Measurements from ENCODE around the gene MOCS3. TPM values are rescaled to one million over a fixed set of nuclear protein-coding genes. Genes with fewer than 3 reads are reported as not detected.

The MOCS3 gene
- total RNA-seq, 2 experiments from 2014 or later = 2.7 to 3.0 TPM

- intact Hi-C loops (cut with DNase I, micrococcal nuclease) = loop anchor here (1.0 to 10.0 kb wide), 6 partner anchors 27 to 1216 kb away; partner anchors contain the start of genes DPM1 (in 2 of the 2), MOCS3 (in 2 of the 2), B4GALT5 (in 1 of the 2) and CEBPB (in 1 of the 2)
- DNase-seq (peak in 3 of 14 experiments; percentile 73 to 93 (median 90)), ATAC-seq (ENCODE audit: poor library complexity) (peak; percentile 37)
- Histone ChIP-seq H3K9me3 (ENCODE audit: control insufficient read depth in 1 of 2, insufficient read depth in 1 of 2, low read length in 2 of 2) (no peaks in the 10 kb centered on the region), H3K4me3 (ENCODE audit: low read length) (peak overlapping the region; percentile 71), H3K27ac (ENCODE audit: low read depth in 1 of 2, low read length in 2 of 2) (peak overlapping the region; percentile 100), H3K4me1 (ENCODE audit: insufficient read depth, low read length) (peaks cover 28% of the 10 kb centered on the region), H3K36me3 (ENCODE audit: insufficient read depth, low read length) (peaks cover 27% of the 10 kb centered on the region), H3K27me3 (ENCODE audit: control insufficient read depth in 1 of 2, insufficient read depth in 2 of 2, low read length in 2 of 2) (no peaks in the 10 kb centered on the region)
- Mint-ChIP-seq H3K36me3 (ENCODE audit: low read depth) (peaks cover 77% of the 10 kb centered on the region), H3K27ac (peak overlapping the region; percentile 98), H3K4me1 (ENCODE audit: low read depth) (peaks cover 55% of the 10 kb centered on the region), H3K4me3 (peak overlapping the region; percentile 93), H3K9me3 (no peaks in the 10 kb centered on the region), H3K27me3 (no peaks in the 10 kb centered on the region)
- CTCF ChIA-PET = interaction anchor here (1.1 to 4.2 kb wide), 13 partner anchors 10 to 140 kb away, joined by 3 to 63 read pairs (median 6); partner anchors contain the start of genes BCAS4, DPM1 and MOCS3
- no peak for TF ChIP-seq CTCF (IDR thresholded peaks at IDR 0.05)
- POLR2A ChIA-PET = interaction anchor here (0.8 to 7.9 kb wide), 23 partner anchors 10 to 994 kb away, joined by 3 to 157 read pairs (median 6); partner anchors contain the start of genes BCAS4, DPM1, MOCS3 and NFATC2
Measured at GRCh38 chr20:50930976-50931305, 27.7 kb upstream of the MOCS3 start.

GRCh38 chr20:50931306-50932015 lies 27.2 kb upstream of the MOCS3 start, which contains the start of gene ADNP:
Gene ADNP, minus strand, starts transcription at chr20:50931437. Its CDS starts 27,441 bp downstream, at chr20:50903996.
- ATAC-seq (ENCODE audit: poor library complexity) = peak; percentile 62
- ChIA-PET POLR2A (interaction anchor here (0.7 to 7.9 kb wide), 26 partner anchors 9 to 995 kb away, joined by 3 to 157 read pairs (median 5); partner anchors contain the start of genes BCAS4, DPM1, MOCS3 and NFATC2), CTCF (interaction anchor here (0.9 to 4.2 kb wide), 12 partner anchors 11 to 140 kb away, joined by 3 to 63 read pairs (median 5); partner anchors contain the start of genes BCAS4, DPM1 and MOCS3)
- Histone ChIP-seq H3K27me3 (ENCODE audit: control insufficient read depth in 1 of 2, insufficient read depth in 2 of 2, low read length in 2 of 2) (no peaks in the 10 kb centered on the region), H3K27ac (ENCODE audit: low read depth in 1 of 2, low read length in 2 of 2) (peak within 1 kb of the TSS; percentile 100), H3K4me1 (ENCODE audit: insufficient read depth, low read length) (peaks cover 28% of the 10 kb centered on the region), H3K4me3 (ENCODE audit: low read length) (peak within 1 kb of the TSS; percentile 71), H3K36me3 (ENCODE audit: insufficient read depth, low read length) (peaks cover 29% of the 10 kb centered on the region), H3K9me3 (ENCODE audit: control insufficient read depth in 1 of 2, insufficient read depth in 1 of 2, low read length in 2 of 2) (no peaks in the 10 kb centered on the region)
- H3K36me3 Mint-ChIP-seq (ENCODE audit: low read depth) = peaks cover 80% of the 10 kb centered on the region
- TF ChIP-seq CTCF (IDR thresholded peaks at IDR 0.05) = peak; percentile 76
- peak; percentile 80 to 96 (median 86) for DNase-seq
- intact Hi-C loops (cut with DNase I, micrococcal nuclease) = loop anchor here (1.0 to 10.0 kb wide), 6 partner anchors 27 to 1217 kb away; partner anchors contain the start of genes DPM1 (in 2 of the 2), MOCS3 (in 2 of the 2), B4GALT5 (in 1 of the 2) and CEBPB (in 1 of the 2)
- H3K9me3 Mint-ChIP-seq = no peaks in the 10 kb centered on the region
- H3K4me1 Mint-ChIP-seq (ENCODE audit: low read depth) = peaks cover 50% of the 10 kb centered on the region
- H3K27ac Mint-ChIP-seq = peak within 1 kb of the TSS; percentile 98
- no peaks in the 10 kb centered on the region for H3K27me3 Mint-ChIP-seq
- H3K4me3 Mint-ChIP-seq = peak within 1 kb of the TSS; percentile 93

- peaks cover 44% of the 10 kb centered on the region for H3K4me1 Mint-ChIP-seq (ENCODE audit: low read depth)
- peaks cover 34% of the 10 kb centered on the region for H3K36me3 ChIP-seq (ENCODE audit: insufficient read depth, low read length)
- H3K27ac ChIP-seq (ENCODE audit: low read depth in 1 of 2, low read length in 2 of 2) = peak overlapping the region; percentile 75 to 100
- intact Hi-C loops (cut with DNase I, micrococcal nuclease) = loop anchor here in 1 of 2 experiments (10.0 kb wide), 4 partner anchors 417 to 1217 kb away; partner anchors contain the start of genes B4GALT5, CEBPB, PTPN1 and UBE2V1
- H3K9me3 Mint-ChIP-seq = no peaks in the 10 kb centered on the region
- H3K4me1 ChIP-seq (ENCODE audit: insufficient read depth, low read length) = peaks cover 28% of the 10 kb centered on the region
- peak overlapping the region; percentile 71 for H3K4me3 ChIP-seq (ENCODE audit: low read length)
- H3K27me3 ChIP-seq (ENCODE audit: control insufficient read depth in 1 of 2, insufficient read depth in 2 of 2, low read length in 2 of 2) = no peaks in the 10 kb centered on the region
- ChIA-PET CTCF (interaction anchor here (0.9 to 4.2 kb wide), 12 partner anchors 11 to 141 kb away, joined by 3 to 63 read pairs (median 5); partner anchors contain the start of genes BCAS4, DPM1 and MOCS3), POLR2A (interaction anchor here (0.7 to 7.9 kb wide), 21 partner anchors 9 to 996 kb away, joined by 3 to 157 read pairs (median 6); partner anchors contain the start of genes BCAS4, DPM1, MOCS3 and PARD6B)
- peaks cover 84% of the 10 kb centered on the region for H3K36me3 Mint-ChIP-seq (ENCODE audit: low read depth)
- peak overlapping the region; percentile 93 for H3K4me3 Mint-ChIP-seq
- DNase-seq (no peak), ATAC-seq (ENCODE audit: poor library complexity) (no peak)
- H3K9me3 ChIP-seq (ENCODE audit: control insufficient read depth in 1 of 2, insufficient read depth in 1 of 2, low read length in 2 of 2) = no peaks in the 10 kb centered on the region
- H3K27me3 Mint-ChIP-seq = no peaks in the 10 kb centered on the region
- H3K27ac Mint-ChIP-seq = peak overlapping the region; percentile 98
- TF ChIP-seq CTCF (IDR thresholded peaks at IDR 0.05) = no peak
Measured at GRCh38 chr20:50932016-50932485, 26.6 kb upstream of the MOCS3 start.
